ENCODE data around the gene FRG2B. TPM values are rescaled to one million over a fixed set of nuclear protein-coding genes. Genes with fewer than 3 reads are reported as not detected.
"Not testable (repeated sequence)": the region's sequence is repeated elsewhere in the genome, so short reads cannot be mapped to it uniquely, and the experiment has no call there.

FRG2B gene
- total RNA-seq, 1 donor from 2014 or later, result not detected

DNA sequence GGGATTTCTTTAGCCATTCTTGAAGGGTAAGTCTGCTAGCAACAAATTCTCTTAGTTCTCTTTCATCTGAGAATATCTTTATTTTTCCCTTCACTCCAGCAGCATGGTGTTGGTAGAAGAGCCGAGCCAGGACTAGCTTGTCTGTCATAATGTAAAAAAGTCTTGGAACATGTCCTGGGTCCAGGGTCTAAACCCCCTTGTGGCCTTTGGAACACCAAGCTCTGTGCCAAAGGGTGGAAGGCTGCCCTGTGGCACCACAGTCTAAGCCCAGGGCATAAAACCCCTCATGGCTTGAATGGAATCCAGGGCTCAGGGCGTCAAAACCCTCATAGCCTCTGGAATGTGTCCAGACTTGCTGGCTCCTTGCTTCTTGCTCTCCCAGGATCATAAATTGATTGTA is 23.2 kb downstream of the FRG2B start:
- DNase-seq (ENCODE audit: low spot score in 2 of 2); FAIRE-seq: not testable (repeated sequence)

DNA sequence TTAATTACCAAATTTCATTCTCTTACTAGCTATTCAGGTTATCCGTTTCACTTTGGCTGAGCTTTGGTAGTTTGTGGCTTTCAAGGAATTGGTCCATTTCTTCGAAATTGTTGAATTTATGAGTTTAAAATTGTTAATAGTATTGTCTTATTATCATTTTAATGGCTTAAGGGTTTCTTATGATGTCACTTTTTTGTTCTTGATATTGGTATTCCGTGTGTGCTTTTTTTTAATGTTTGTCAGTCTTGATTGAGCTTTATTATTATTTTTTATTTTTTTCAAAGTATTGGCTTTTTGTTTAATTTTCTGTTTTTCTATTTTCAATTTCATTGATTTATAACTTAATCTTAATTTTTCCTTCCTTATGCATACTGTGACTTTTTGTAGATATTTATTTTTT is 25.9 kb downstream of the FRG2B start:
- FAIRE-seq (peak; percentile 84), DNase-seq (ENCODE audit: low spot score in 2 of 2) (no peak)

DNA sequence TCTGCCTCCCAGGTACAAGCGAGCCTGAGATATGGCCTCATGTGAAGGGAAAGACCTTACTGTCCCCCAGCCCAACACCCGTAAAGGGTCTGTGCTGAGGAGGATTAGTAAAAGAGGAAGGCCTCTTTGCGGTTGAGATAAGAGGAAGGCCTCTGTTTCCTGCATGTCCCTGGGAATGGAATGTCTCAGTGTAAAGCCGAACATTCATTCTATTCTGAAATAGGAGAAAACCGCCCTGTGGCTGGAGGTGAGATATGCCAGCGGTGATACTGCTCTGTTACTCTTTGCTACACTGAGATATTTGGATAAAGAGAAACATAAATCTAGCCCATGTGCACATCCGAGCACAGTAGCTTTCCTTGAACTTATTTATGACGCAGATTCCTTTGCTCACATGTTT is 26.7 kb downstream of the FRG2B start:
- DNase-seq (ENCODE audit: low spot score in 2 of 2); FAIRE-seq: not testable (repeated sequence)

DNA sequence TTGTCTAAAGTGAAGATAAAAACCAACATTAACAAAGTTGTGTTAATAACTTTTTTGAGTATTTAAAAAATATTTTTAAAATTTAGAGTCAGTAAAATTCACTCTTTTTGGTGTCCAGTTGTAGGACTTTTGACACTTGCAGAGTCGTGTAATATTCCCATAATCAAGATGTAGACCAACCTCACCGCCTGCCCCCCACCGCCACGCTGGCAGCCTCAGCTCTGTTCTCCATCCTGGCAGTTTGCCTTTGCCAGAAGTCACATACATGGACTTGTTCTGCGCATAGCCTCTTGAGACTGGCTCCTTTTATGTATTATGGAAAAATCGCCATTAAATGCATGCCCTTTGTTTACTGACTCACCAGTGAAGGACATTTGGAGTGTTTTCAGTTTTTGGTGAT is 33.9 kb downstream of the FRG2B start:
- DNase-seq (ENCODE audit: low spot score in 2 of 2) (no peak), FAIRE-seq (no peak)

DNA sequence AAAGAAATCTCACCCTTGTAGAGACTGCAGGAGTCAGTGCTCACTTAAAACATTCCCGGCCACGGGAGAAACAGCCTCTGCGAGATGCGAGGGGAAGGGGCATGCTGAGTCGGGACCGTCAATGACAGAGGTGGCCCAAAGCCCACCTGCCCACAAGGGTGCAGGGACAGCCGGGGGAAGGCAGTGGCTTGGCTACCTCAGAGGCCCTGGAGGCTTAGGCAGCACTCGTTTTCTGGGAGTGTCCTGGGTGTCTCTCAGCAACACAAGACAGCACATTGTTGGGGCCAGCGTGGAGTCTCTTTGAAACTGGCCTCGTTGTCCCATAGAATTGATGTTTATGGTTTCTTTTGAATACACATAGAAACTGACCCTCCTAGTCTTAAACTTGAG is 35.6 kb downstream of the FRG2B start:
- FAIRE-seq (no peak), DNase-seq (ENCODE audit: low spot score in 2 of 2) (no peak)

DNA sequence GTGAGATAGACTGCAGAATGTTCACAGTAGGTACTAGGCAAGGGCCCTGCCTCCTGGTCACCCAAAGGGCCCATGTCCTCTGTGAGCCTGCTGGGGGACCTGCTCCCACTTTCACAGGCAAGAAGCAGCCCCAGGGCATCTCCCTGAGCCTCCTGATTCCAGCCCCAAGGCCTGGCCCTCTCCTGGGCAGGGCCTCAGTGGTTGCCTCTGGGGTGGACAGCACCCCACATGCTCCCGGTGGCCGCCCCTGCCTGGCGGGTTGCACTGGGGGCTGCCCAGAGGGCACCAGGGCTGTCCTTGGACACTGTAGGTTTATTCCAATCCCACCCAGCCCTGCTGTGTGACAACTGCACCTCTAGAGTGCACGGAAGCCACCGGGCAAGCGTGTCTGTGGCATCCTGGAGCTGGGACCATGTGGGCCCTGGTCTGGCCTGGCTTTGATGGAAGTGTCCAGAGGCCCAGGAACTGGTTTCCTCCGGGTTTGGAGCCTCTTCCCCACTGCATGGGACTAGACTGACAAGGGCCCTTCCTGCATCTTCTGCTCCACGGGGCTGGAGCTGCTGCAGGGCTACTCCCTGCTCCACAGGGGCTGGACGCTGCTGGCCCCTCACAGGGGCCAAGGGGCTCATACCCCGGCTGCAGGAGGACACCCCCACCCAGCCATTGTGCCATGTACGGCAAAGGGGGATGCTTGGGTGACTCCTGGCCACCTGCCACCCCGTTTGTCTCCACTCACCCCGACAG is 36.2 kb downstream of the FRG2B start:
- FAIRE-seq (no peak), DNase-seq (ENCODE audit: low spot score in 2 of 2) (no peak)

DNA sequence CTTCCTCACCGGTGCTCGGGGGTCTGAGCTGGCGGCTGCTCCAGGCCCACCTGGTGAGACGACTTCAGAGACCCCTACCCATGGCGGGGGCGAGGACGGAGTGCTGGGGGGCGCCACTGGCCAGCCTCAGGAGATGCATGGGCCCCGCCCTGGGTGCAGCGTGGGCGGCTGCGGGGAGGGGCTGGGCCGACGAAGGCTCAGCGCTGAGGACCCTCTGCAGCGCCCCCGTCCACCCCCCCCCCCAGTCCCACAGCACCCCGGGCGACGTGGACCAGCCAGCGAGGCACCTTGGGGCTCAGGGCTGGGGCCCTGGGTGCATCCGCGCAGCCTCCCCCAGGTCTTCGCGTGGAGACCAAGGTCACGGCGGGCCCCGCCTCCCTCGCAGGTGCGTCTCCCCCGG is 49.6 kb downstream of the FRG2B start:
- DNase-seq (ENCODE audit: low spot score in 2 of 2); FAIRE-seq: not testable (repeated sequence)

Other genes starting within 250 kb of the FRG2B start
- 7.7 TPM for gene PAOX, start 247.5 kb downstream of the FRG2B start, total RNA-seq
- 21.2 TPM for gene MTG1, start 232.6 kb downstream of the FRG2B start, total RNA-seq
- gene SPRN, start 202.2 kb downstream of the FRG2B start, total RNA-seq, result 6.1 TPM
- under 0.01 TPM for gene SCART1, start 172.8 kb downstream of the FRG2B start, total RNA-seq
- gene CYP2E1, start 99.4 kb downstream of the FRG2B start, total RNA-seq, result 14.7 TPM
- gene SYCE1, start 61.2 kb downstream of the FRG2B start, total RNA-seq, result 1.2 TPM

Measured in frontal cortex (tissue), 4 donors.